ENCODE measurements around the gene TNFRSF1B.
A peak's percentile ranks its signal among the peaks of the same experiment; 100 is the strongest.

TNFRSF1B gene

GRCh38 chr1:12176298-12177118 lies 9.7 kb downstream of the TNFRSF1B start:
- no peak for DNase-seq

GRCh38 chr1:12177156-12177998 lies 10.6 kb downstream of the TNFRSF1B start:
- DNase-seq = no peak

- DNase-seq = peak; percentile 61
These were observed 11.2 kb downstream of the TNFRSF1B start for GRCh38 chr1:12177999-12178441.

- peak; percentile 60 for DNase-seq
These were observed 11.7 kb downstream of the TNFRSF1B start for GRCh38 chr1:12178511-12178910.

- no peak for DNase-seq
These were observed 12.3 kb downstream of the TNFRSF1B start for GRCh38 chr1:12179111-12179519.

- no peak for DNase-seq
These were observed 12.9 kb downstream of the TNFRSF1B start for GRCh38 chr1:12179676-12180075.

GRCh38 chr1:12180315-12180714 lies 13.5 kb downstream of the TNFRSF1B start:
- DNase-seq = no peak

GRCh38 chr1:12180903-12181302 lies 14.1 kb downstream of the TNFRSF1B start:
- DNase-seq = no peak

GRCh38 chr1:12181568-12181967 lies 14.8 kb downstream of the TNFRSF1B start:
- no peak for DNase-seq

GRCh38 chr1:12182410-12182984 lies 15.7 kb downstream of the TNFRSF1B start:
- DNase-seq = no peak

GRCh38 chr1:12183095-12183794 lies 16.5 kb downstream of the TNFRSF1B start:
- DNase-seq = no peak

- no peak for DNase-seq
These were observed 17.4 kb downstream of the TNFRSF1B start for GRCh38 chr1:12184008-12184681.

GRCh38 chr1:12185036-12185917 lies 18.5 kb downstream of the TNFRSF1B start:
- no peak for DNase-seq

GRCh38 chr1:12185918-12186678 lies 19.3 kb downstream of the TNFRSF1B start:
- no peak for DNase-seq

- no peak for DNase-seq
These were observed 19.8 kb downstream of the TNFRSF1B start for GRCh38 chr1:12186679-12186985.

DNA sequence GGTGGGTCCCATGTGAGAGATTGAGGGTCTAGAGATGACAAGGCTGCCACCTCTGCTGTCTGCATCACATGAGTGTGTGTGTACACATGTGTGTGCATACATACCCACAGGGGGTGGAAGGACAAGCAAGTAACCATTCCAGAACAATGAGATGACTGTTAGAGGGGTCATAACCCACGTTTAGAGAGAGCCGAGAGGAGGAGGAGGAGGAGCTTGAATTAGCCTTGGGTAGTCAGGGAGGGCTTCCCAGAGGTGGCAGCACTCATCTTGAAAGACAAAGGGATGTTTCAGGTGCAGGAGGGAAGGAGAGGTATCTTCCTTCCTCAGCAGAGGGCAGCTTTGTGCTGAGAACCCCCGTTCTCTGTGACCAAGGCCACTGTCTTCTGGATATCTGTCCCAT lies 21.3 kb downstream of the TNFRSF1B start:
- DNase-seq = no peak

DNA sequence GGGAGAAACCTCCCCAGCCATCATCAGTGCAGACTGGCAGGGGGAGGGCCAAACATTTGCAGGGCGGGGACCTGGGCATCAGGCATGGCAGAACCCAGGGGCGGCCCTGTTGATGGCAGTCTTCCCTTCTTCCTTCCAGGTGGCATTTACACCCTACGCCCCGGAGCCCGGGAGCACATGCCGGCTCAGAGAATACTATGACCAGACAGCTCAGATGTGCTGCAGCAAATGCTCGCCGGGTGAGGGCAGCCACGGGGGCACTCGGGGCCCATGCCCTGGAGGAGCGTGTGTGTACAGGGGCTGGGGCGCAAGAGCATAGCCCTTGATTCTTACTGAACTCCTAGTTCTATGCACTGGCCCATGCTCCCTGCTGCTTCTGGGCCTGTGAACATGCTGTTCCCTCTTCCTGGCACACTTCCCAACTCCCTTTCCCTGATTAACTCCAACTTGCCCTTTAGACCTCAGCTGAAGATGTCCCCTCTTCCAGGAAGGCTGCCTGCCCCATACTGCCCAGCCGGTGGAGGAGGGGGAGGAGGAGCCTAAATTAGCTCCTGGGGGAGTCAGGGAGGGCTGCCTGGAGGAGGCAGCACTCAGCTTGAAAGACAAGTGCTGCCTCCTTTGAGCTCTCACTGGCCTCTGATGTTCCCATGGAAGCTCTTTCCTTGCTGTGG lies 22.0 kb downstream of the TNFRSF1B start:
- no peak for DNase-seq

- DNase-seq = no peak
These were observed 22.5 kb downstream of the TNFRSF1B start for GRCh38 chr1:12189328-12189682.

DNA sequence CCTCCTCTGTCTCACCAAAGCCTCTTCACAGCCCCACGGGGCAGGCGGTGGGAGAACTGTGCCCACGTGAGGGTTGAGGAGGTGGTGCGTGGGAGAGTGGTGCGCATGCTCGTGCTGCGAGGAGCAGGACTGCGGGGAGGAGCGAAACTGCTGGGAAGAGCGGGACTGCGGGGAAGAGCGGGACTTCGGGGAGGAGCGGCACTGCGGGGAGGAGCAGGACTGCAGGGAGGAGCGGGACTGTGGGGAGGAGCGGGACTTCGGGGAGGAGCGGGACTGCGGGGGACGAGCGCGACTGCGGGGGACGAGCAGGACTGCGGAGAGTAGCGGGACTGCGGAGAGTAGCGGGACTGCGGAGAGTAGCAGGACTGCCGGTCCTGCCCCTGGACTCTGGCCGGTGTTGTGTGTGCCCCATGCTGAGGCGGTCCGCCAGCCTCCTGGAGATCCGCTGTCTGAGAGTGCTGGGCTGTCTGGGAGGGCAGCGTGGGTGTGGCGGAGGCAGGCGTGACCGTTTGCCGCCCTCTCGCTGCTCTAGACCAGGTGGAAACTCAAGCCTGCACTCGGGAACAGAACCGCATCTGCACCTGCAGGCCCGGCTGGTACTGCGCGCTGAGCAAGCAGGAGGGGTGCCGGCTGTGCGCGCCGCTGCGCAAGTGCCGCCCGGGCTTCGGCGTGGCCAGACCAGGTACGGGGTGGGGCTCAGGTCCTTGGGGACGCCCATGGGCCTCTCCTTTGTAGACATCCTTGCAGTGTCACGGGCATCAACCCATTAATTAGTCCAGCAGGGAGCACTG lies 24.6 kb downstream of the TNFRSF1B start:
- DNase-seq = peak; percentile 49
